Skeletal muscle tissue (tissue), 4 donors: ENCODE measurements around the gene FHIT. TPM values are rescaled to one million over a fixed set of nuclear protein-coding genes. Genes with fewer than 3 reads are reported as not detected.
"Not testable (repeated sequence)": the region's sequence is repeated elsewhere in the genome, so short reads cannot be mapped to it uniquely, and the experiment has no call there.

Experiments
- H3K27ac ChIP-seq: one replicate; pipeline ENCODE4 v1.7.0; 2013; ENCODE audit warnings: mild to moderate bottlenecking, low read depth, low read length, inconsistent platforms
- H3K27me3 ChIP-seq, 3 donors: one replicate each; pipeline ENCODE4 v1.7.0; 2013; ENCODE audit warnings: low read length in 3 of 3; ENCODE audit not compliant: control insufficient read depth in 3 of 3, insufficient read depth in 3 of 3
- H3K36me3 ChIP-seq, 3 donors: one replicate each; pipeline ENCODE4 v1.7.0; 2013; ENCODE audit warnings: low read length in 3 of 3; ENCODE audit not compliant: control insufficient read depth in 3 of 3, insufficient read depth in 3 of 3
- H3K4me1 ChIP-seq, 3 donors: one replicate each; pipeline ENCODE4 v1.7.0; 2013; ENCODE audit warnings: low read length in 3 of 3, mild to moderate bottlenecking in 3 of 3; ENCODE audit not compliant: control insufficient read depth in 3 of 3, insufficient read depth in 3 of 3
- H3K4me3 ChIP-seq, 3 donors: one replicate each; pipeline ENCODE4 v1.7.0; 2013; ENCODE audit warnings: low read length in 3 of 3
- H3K9ac ChIP-seq, 3 donors: one replicate each; pipeline ENCODE4 v1.7.0; 2013; ENCODE audit warnings: low read length in 3 of 3, mild to moderate bottlenecking in 3 of 3, moderate library complexity in 2 of 3, low read depth in 1 of 3
- H3K9me3 ChIP-seq, 3 donors: one replicate each; pipeline ENCODE4 v1.7.0; 2013; ENCODE audit warnings: low read length in 3 of 3; ENCODE audit not compliant: control insufficient read depth in 3 of 3
- total RNA-seq: library from RNA; depleted of rRNA; stranded (reverse); fragments of >200 nt; gene quantifications from one replicate; pipeline ENCODE4 v1.2.3, GENCODE V29; 2014
- donor health status: Osteomylitis.

The FHIT gene
- total RNA-seq, 1 donor from 2014 or later = 4.2 TPM

DNA sequence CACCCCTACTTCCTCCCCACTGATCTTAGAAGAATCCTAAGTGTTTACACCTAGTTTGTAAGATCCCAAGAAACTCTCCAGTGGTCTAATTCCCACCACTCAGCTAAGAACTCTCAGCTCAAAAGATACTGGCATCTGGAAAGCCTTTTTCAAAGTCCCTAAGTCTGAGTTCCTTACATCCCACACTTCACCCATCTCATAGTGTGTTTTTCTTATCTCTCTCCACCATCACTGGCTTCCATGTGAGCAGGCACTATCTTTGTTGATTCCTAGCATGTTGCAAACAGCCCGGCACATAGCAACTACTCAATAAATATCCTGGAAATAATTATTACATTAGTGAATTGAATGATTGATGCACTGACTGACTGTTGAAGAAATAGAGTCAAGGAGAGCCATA, 173.7 kb downstream of the FHIT start:
- Histone ChIP-seq H3K4me1 (no peaks in the 10 kb centered on the region), H3K4me3 (no peak overlapping the region), H3K27me3 (no peaks in the 10 kb centered on the region), H3K36me3 (no peaks in the 10 kb centered on the region), H3K9me3 (no peaks in the 10 kb centered on the region), H3K9ac (no peak overlapping the region), H3K27ac (no peak overlapping the region)

GRCh38 chr3:61074783-61075182, 176.5 kb downstream of the FHIT start:
- no peaks in the 10 kb centered on the region for H3K27me3 ChIP-seq
- no peaks in the 10 kb centered on the region for H3K36me3 ChIP-seq
- no peaks in the 10 kb centered on the region for H3K9me3 ChIP-seq
- no peak overlapping the region for H3K9ac ChIP-seq
- H3K27ac ChIP-seq = no peak overlapping the region
- H3K4me1 ChIP-seq = peaks cover 0 to 5% (median 0%) of the 10 kb centered on the region in 3 donors
- no peak overlapping the region for H3K4me3 ChIP-seq

GRCh38 chr3:61073566-61074165, 177.6 kb downstream of the FHIT start:
- Histone ChIP-seq H3K36me3 (no peaks in the 10 kb centered on the region), H3K4me3 (no peak overlapping the region), H3K27me3 (no peaks in the 10 kb centered on the region), H3K27ac (no peak overlapping the region), H3K4me1 (peaks cover 0 to 13% (median 0%) of the 10 kb centered on the region in 3 donors), H3K9me3 (no peaks in the 10 kb centered on the region), H3K9ac (no peak overlapping the region)

DNA sequence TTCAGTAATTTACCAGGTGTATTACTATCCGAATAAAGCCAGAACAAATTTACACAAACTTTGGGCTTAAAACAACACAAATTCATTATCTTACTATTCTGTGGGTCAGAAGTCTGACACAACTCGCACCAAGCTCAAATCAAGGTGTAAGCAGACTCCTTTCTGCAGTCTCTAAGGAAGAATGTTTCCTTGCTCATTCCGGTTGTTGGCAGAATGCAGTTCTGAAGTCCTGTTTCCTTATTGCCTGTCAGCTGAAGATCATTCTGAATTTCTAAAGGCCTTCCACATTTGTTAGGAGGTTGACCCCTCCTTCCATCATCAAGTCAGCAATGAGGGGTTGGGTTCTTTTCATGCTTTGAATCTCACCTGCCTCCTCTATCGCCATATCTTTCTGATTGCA, 183.2 kb downstream of the FHIT start:
- Histone ChIP-seq H3K27ac (no peak overlapping the region), H3K9ac (no peak overlapping the region), H3K9me3 (no peaks in the 10 kb centered on the region), H3K4me3 (no peak overlapping the region), H3K27me3 (no peaks in the 10 kb centered on the region), H3K4me1 (peaks cover 0 to 13% (median 0%) of the 10 kb centered on the region in 3 donors), H3K36me3 (no peaks in the 10 kb centered on the region)

DNA sequence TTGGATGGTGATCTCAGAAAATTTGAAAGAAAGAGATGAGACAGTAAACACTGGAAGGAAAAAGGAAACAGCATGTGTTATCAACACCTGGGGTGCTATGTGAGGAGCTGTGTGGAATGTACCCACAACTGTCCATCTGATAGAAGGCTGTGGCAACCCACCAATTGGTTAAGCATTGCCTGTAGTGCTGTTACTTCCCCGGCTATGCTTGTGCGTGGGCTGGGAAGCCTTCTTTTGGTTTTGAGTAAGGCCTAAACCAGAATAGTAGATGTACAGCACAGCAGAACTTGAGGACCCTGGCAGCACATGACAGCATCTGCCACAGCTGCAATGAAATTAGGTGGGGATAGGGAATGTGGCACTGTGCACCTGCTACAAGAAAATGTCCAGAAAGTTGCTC, 184.5 kb downstream of the FHIT start:
- Histone ChIP-seq H3K9ac (no peak overlapping the region), H3K9me3 (no peaks in the 10 kb centered on the region), H3K27ac (no peak overlapping the region), H3K36me3 (no peaks in the 10 kb centered on the region), H3K4me3 (no peak overlapping the region), H3K27me3 (no peaks in the 10 kb centered on the region), H3K4me1 (peaks cover 0 to 13% (median 0%) of the 10 kb centered on the region in 3 donors)

- H3K9me3 ChIP-seq, H3K27me3 ChIP-seq, H3K9ac ChIP-seq, H3K4me3 ChIP-seq, H3K36me3 ChIP-seq, H3K27ac ChIP-seq: not testable (repeated sequence)
- H3K4me1 ChIP-seq = peaks cover 0 to 13% (median 0%) of the 10 kb centered on the region in 3 donors
Observed at GRCh38 chr3:61066222-61066621, 185.0 kb downstream of the FHIT start.

DNA sequence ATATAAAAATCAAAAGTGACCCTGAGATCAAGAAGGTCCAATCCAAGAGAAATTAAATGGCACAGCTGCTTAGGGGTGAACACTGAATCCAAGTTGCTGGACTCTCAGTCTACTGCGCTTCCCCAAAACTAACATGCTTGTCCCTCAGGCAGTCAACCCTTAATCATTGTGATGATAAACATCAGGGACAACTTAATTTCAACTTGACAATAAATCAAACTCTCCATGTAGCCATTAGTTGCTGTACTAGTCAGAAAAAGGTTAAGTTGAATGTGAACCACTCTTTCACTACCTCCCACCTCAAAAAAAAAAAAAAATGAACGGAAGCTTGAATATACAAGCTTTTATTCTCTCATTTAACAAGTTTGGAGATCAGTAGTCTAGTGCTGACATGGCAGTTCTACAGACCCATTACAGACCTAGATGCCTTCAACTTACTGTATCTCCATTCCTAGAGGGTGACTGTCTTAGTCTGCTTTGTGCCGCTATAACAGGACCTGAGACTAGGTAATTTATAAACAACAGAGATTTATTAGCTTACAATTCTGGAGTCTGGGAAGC, 185.7 kb downstream of the FHIT start:
- Histone ChIP-seq H3K27me3 (no peaks in the 10 kb centered on the region), H3K9me3 (no peaks in the 10 kb centered on the region), H3K9ac (no peak overlapping the region), H3K4me1 (peaks cover 0 to 13% (median 0%) of the 10 kb centered on the region in 3 donors), H3K27ac (no peak overlapping the region), H3K4me3 (no peak overlapping the region), H3K36me3 (no peaks in the 10 kb centered on the region)

DNA sequence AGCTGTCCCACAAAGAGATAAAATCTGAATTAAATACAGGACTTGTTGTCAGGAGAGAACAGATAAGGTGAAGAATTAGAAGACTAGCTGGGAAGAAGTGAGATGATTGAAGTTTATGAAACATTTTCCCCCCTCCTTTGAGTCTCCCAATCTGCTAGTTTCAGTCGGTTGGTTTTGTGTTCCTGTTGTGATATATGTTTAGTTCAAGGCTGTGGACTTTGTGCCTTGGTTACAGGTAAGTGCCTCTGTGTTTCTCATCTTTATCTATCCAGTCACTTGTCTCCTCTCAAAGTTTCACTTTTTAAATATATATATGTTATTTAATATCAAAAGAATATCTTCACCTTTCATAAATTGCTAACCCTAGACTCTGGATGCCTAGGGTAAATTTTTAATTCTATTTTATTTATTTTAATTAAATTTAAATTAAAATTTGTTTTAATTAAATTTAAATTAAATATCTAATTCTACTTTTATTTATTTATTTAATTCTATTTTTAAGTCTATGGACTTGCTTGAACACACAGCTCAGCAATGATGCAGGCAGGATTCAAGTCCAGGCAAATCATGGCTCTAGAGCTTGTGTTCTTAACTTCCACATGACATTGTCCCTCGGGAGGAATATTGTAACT, 190.0 kb downstream of the FHIT start:
- no peaks in the 10 kb centered on the region for H3K9me3 ChIP-seq
- H3K4me3 ChIP-seq = no peak overlapping the region
- no peak overlapping the region for H3K9ac ChIP-seq
- no peaks in the 10 kb centered on the region for H3K27me3 ChIP-seq
- no peaks in the 10 kb centered on the region for H3K36me3 ChIP-seq
- no peak overlapping the region for H3K27ac ChIP-seq
- no peaks in the 10 kb centered on the region for H3K4me1 ChIP-seq

GRCh38 chr3:61060411-61060861, 190.8 kb downstream of the FHIT start:
- Histone ChIP-seq H3K36me3 (no peaks in the 10 kb centered on the region), H3K27me3 (no peaks in the 10 kb centered on the region)

GRCh38 chr3:61058836-61059235, 192.4 kb downstream of the FHIT start:
- Histone ChIP-seq H3K27ac (no peak overlapping the region), H3K9ac (no peak overlapping the region), H3K9me3 (no peaks in the 10 kb centered on the region), H3K4me1 (no peaks in the 10 kb centered on the region), H3K36me3 (no peaks in the 10 kb centered on the region), H3K27me3 (no peaks in the 10 kb centered on the region), H3K4me3 (no peak overlapping the region)

More at GRCh38 chr3:61060411-61060861, 190.8 kb downstream of the FHIT start:
- H3K4me1 ChIP-seq = no peaks in the 10 kb centered on the region
- H3K4me3 ChIP-seq = no peak overlapping the region
- H3K9ac ChIP-seq = no peak overlapping the region
- H3K9me3 ChIP-seq = no peaks in the 10 kb centered on the region
- H3K27ac ChIP-seq = no peak overlapping the region
